GM12878 (cell line): Measurements from ENCODE around the gene TPMT. TPM values are rescaled to one million over a fixed set of nuclear protein-coding genes. Genes with fewer than 3 reads are reported as not detected.

Experiments
- ATAC-seq: fragments of 200-7000 bp; cut with Tn5 transposase; 3 replicates; pipeline ENCODE4 v1.9.1; 2020; ENCODE audit warnings: mild to moderate bottlenecking, moderate library complexity
- BruUV-seq: library from RNA; stranded (reverse); fragments of 400-500 nt; replicated peaks from 2 replicates; lab custom pipeline; 2021; lab: Mats Ljungman, UMichigan
- CTCF ChIA-PET: fragments of 300-600 bp; sonication (Branson Sonifier 250); formaldehyde crosslinking; extraction: SDS; loops from one replicate; lab custom pipeline; 2021; ENCODE audit warnings: inconsistent platforms; lab: Yijun Ruan, JAX
- POLR2A ChIA-PET: fragments of 350-600 bp; formaldehyde crosslinking; extraction: SDS; loops from one replicate; lab custom pipeline; 2021; ENCODE audit warnings: inconsistent platforms; lab: Charles Lee
- RAD21 ChIA-PET: fragments of 300-600 bp; sonication (Branson Sonifier 250); formaldehyde crosslinking; loops from one replicate; lab custom pipeline; 2023; ENCODE audit warnings: antibody characterized with exemption; ENCODE audit not compliant: unreplicated experiment; lab: Charles Lee
- SMC1A ChIA-PET: fragments of 300-600 bp; sonication (Branson Sonifier 250); formaldehyde crosslinking; loops from one replicate; lab custom pipeline; 2023; ENCODE audit not compliant: unreplicated experiment, uncharacterized antibody; lab: Charles Lee
- DNase-seq: peaks from one replicate; pipeline ENCODE4 v3.0.0-alpha.2; 2011; ENCODE audit warnings: low read depth, low spot score
- FAIRE-seq: peaks from 3 replicates; lab custom pipeline; 2011; peaks lifted over from hg19 to GRCh38; lab: Jason Lieb, UNC
- H2AFZ ChIP-seq: 2 replicates; pipeline ENCODE4 v1.6.0; 2011; ENCODE audit warnings: low read depth, low read length, control low read depth; ENCODE audit not compliant: control insufficient read depth
- H3K27ac ChIP-seq: 2 replicates; pipeline ENCODE4 v1.5.1; 2011; ENCODE audit warnings: control low read depth; ENCODE audit not compliant: control insufficient read depth, insufficient read depth
- H3K27me3 ChIP-seq, 2 experiments: replicated peaks in 1 of 2; 2 replicates each; pipeline versions ENCODE4 v1.6.0 to v1.6.1; 2011; ENCODE audit warnings: low read length in 1 of 2; ENCODE audit not compliant: control insufficient read depth in 2 of 2, insufficient read depth in 2 of 2
- H3K36me3 ChIP-seq, 2 experiments: 2 replicates each; pipeline ENCODE4 v1.5.1; 2011; ENCODE audit warnings: low read length in 1 of 2; ENCODE audit not compliant: control insufficient read depth in 2 of 2, insufficient read depth in 2 of 2
- H3K4me1 ChIP-seq: 2 replicates; pipeline ENCODE4 v1.6.1; 2011; ENCODE audit warnings: mild to moderate bottlenecking, low read length, moderate library complexity, mixed read lengths; ENCODE audit not compliant: control insufficient read depth, insufficient read depth
- H3K4me2 ChIP-seq: 2 replicates; pipeline ENCODE4 v1.6.0; 2011; ENCODE audit warnings: control low read depth; ENCODE audit not compliant: control insufficient read depth, insufficient read depth
- H3K4me3 ChIP-seq: fragments of 200-600 bp; sonication (generic); 2 replicates; pipeline ENCODE4 v1.5.1; 2016
- H3K79me2 ChIP-seq: 2 replicates; pipeline ENCODE4 v1.6.0; 2011; ENCODE audit warnings: low read length; ENCODE audit not compliant: control insufficient read depth, insufficient read depth
- H3K9ac ChIP-seq: 2 replicates; pipeline ENCODE4 v1.8.0; 2011; ENCODE audit warnings: low read length, control low read depth, mixed read lengths; ENCODE audit not compliant: control insufficient read depth, insufficient read depth
- H3K9me3 ChIP-seq: replicated peaks from 3 replicates; pipeline ENCODE4 v1.5.1; 2011; ENCODE audit warnings: mild to moderate bottlenecking, low read length; ENCODE audit not compliant: control insufficient read depth, insufficient read depth
- H4K20me1 ChIP-seq: 2 replicates; pipeline ENCODE4 v1.6.0; 2011; ENCODE audit not compliant: control insufficient read depth, insufficient read depth
- ATF2 ChIP-seq: IDR thresholded peaks from 2 replicates; pipeline ENCODE4 v1.6.1; 2012; ENCODE audit warnings: low read length, inconsistent platforms
- CEBPB ChIP-seq, 2 experiments: fragments of 150-350 bp in 1 of 2; IDR thresholded peaks; 2 replicates each; pipeline ENCODE4 v1.6.1; 2012 to 2014; ENCODE audit warnings: low read depth in 2 of 2, low read length in 2 of 2, borderline replicate concordance in 1 of 2, inconsistent platforms in 1 of 2
- CHD1 ChIP-seq: IDR thresholded peaks from 2 replicates; pipeline ENCODE4 v1.6.1; 2012; ENCODE audit warnings: low read depth, low read length, improper control_type of control experiment
- CREB1 ChIP-seq: IDR thresholded peaks from 2 replicates; pipeline ENCODE4 v1.6.1; 2012; ENCODE audit warnings: low read depth, mild to moderate bottlenecking, inconsistent platforms
- CTCF ChIP-seq, 3 experiments: IDR thresholded peaks in 2 of 3; conservative IDR thresholded peaks in 1 of 3; 2 replicates each; pipeline ENCODE4 v1.5.1; 2011; ENCODE audit warnings: low read depth in 3 of 3, low read length in 3 of 3, mild to moderate bottlenecking in 3 of 3, control low read depth in 2 of 3, moderate library complexity in 2 of 3, inconsistent platforms in 1 of 3, mixed read lengths in 1 of 3; ENCODE audit not compliant: control insufficient read depth in 2 of 3, insufficient read depth in 1 of 3; ENCODE audit errors: extremely low read depth in 1 of 3
- EZH2 ChIP-seq: IDR thresholded peaks from 2 replicates; pipeline ENCODE4 v1.6.1; 2012; ENCODE audit warnings: low read depth, mild to moderate bottlenecking, control low read depth, inconsistent platforms, low read length, borderline replicate concordance; ENCODE audit not compliant: control insufficient read depth
- HCFC1 ChIP-seq: fragments of 150-350 bp; IDR thresholded peaks from 2 replicates; pipeline ENCODE4 v1.6.1; 2014; ENCODE audit warnings: low read length
- MEF2A ChIP-seq: IDR thresholded peaks from 2 replicates; pipeline ENCODE4 v1.6.1; 2011; ENCODE audit warnings: low read depth, mild to moderate bottlenecking, low read length, moderate library complexity; ENCODE audit not compliant: insufficient read depth
- MTA2 ChIP-seq: fragments of 450-650 bp; IDR thresholded peaks from 2 replicates; pipeline ENCODE4 v1.6.1; 2016; ENCODE audit warnings: low read depth, mild to moderate bottlenecking, moderate library complexity
- NBN ChIP-seq: fragments of 450-650 bp; IDR thresholded peaks from 2 replicates; pipeline ENCODE4 v1.6.1; 2016
- NFYB ChIP-seq: IDR thresholded peaks from 2 replicates; pipeline ENCODE4 v1.6.1; 2011; ENCODE audit warnings: low read depth, mild to moderate bottlenecking, low read length, improper control_type of control experiment, moderate library complexity; ENCODE audit not compliant: insufficient read depth
- NR2F1 ChIP-seq: fragments of 450-650 bp; conservative IDR thresholded peaks from 2 replicates; pipeline ENCODE4 v1.6.1; 2017; ENCODE audit warnings: mild to moderate bottlenecking
- RAD21 ChIP-seq: IDR thresholded peaks from 2 replicates; pipeline ENCODE4 v1.6.1; 2011; ENCODE audit warnings: mild to moderate bottlenecking, low read depth, low read length, moderate library complexity; ENCODE audit not compliant: insufficient read depth
- TCF7 ChIP-seq: IDR thresholded peaks from 2 replicates; pipeline ENCODE4 v1.6.1; 2014; ENCODE audit warnings: antibody characterized with exemption, borderline replicate concordance
- ZSCAN29 ChIP-seq: fragments of 450-650 bp; IDR thresholded peaks from 2 replicates; pipeline ENCODE4 v1.6.1; 2017; ENCODE audit warnings: mild to moderate bottlenecking, moderate library complexity
- WGBS: methylation state at CpG from one replicate; pipeline ENCODE4 v1.1.6; 2016; ENCODE audit warnings: low lambda C conversion rate; ENCODE audit not compliant: insufficient replicate concordance, insufficient coverage; ENCODE audit errors: missing lambda C conversion rate; 5-methylcytosine and 5-hydroxymethylcytosine counted together
- in situ Hi-C: fragments of 300-500 bp; cut with MboI; formaldehyde crosslinking; loops from 9 replicates; pipeline ENCODE4 v1.14.3; 2018; ENCODE audit warnings: mixed read lengths
- intact Hi-C: fragments of 100-400 bp; cut with micrococcal nuclease; formaldehyde crosslinking; loops from one replicate; pipeline ENCODE4 v1.14.2; 2022; ENCODE audit not compliant: unreplicated experiment
- polyA plus RNA-seq, 11 experiments: library from polyadenylated mRNA; depleted of rRNA in 4 of 11; unstranded in 6 of 11; stranded (reverse) in 5 of 11; fragments of >200 nt; fragmentation: Nextera tagmentation in 4 of 11; fragmentation: Illumina TruSeq in 1 of 11; extraction: Ambion mirVana in 4 of 11; extraction: Trizol in 1 of 11; gene quantifications; 1 replicate in 1 of 11; 2 replicates in 10 of 11; pipeline versions ENCODE4 v1.2.1 to v1.2.3, GENCODE V29; 2011 to 2016; ENCODE audit warnings: inconsistent platforms in 2 of 11, missing spikeins in 2 of 11, low read depth in 1 of 11
- total RNA-seq, 4 experiments: library from RNA; depleted of rRNA in 3 of 4; stranded (reverse); fragments of >200 nt in 3 of 4; fragmentation: Illumina TruSeq in 1 of 4; extraction: Trizol in 1 of 4; gene quantifications; 2 replicates each; pipeline versions ENCODE4 v1.2.1 to v1.2.3, GENCODE V29; 2013 to 2021
- TF ChIP-seq, protein P1 (sequence below): IDR thresholded peaks from 2 replicates; pipeline ENCODE4 v1.6.1; 2011; ENCODE audit warnings: borderline replicate concordance, low read depth, mild to moderate bottlenecking, moderate library complexity, mixed read lengths, low read length; ENCODE audit not compliant: insufficient read depth; ENCODE audit errors: extremely low read length

Gene TPMT
- total and polyA plus RNA-seq, 10 of the 15 experiments (the other 5 are each of a cell fraction or from before 2014, with no cell fraction given), result 7.9 to 18.2 (median 16.3) TPM

DNA sequence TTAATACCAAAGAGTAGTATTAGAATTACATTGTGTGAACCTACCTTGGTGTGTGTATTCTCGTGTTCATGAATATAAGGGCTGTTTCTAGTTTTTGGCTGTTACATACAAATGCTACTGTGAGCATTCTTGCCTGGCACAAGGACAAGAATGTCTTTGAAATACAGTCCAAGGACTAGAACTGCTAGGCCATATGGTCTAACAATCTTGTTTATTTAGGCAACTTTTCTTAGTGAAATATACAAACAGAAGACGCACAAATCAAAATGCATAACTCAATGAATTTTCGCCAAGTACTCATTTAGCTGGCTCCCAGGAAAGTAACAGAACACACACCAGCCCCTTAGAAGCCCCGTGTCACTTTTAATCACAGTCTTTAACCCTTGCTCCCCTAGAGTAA lies 28.9 kb upstream of the TPMT start:
- no peak overlapping the region for H3K9ac ChIP-seq
- ATAC-seq (no peak), FAIRE-seq (no peak), DNase-seq (no peak)
- CTCF ChIA-PET, result no interaction called here
- no peaks in the 10 kb centered on the region for H3K36me3 ChIP-seq
- H3K4me3 ChIP-seq, result no peak overlapping the region
- RAD21 ChIA-PET, result no interaction called here
- H4K20me1 ChIP-seq, result no peaks in the 10 kb centered on the region
- POLR2A ChIA-PET, result interaction anchor here (0.6 kb wide), 1 partner anchor 31 kb away, joined by 5 read pairs; no protein-coding TSS in a partner anchor
- in situ Hi-C loops, result no loop called here
- SMC1A ChIA-PET, result no interaction called here
- no TSS peak for BruUV-seq
- intact Hi-C loops, result no loop called here
- H3K4me1 ChIP-seq, result peaks cover 7% of the 10 kb centered on the region; the same call in 1 of the 2 replicates
- WGBS, result 96% methylated on average over 4 of the region's 4 CpGs
- no peaks in the 10 kb centered on the region for H3K27me3 ChIP-seq
- H3K4me2 ChIP-seq, result no peak overlapping the region
- no peak overlapping the region for H2AFZ ChIP-seq
- no peak overlapping the region for H3K27ac ChIP-seq
- TF ChIP-seq NBN, result no peak
- no peak for TF ChIP-seq NR2F1
- no peak for TF ChIP-seq MEF2A
- no peak for TF ChIP-seq TCF7
- no peak for TF ChIP-seq ZSCAN29
- TF ChIP-seq NFYB, result no peak
- no peak for TF ChIP-seq CHD1
- no peak for TF ChIP-seq RAD21
- TF ChIP-seq HCFC1, result no peak
- TF ChIP-seq, protein P1, sequence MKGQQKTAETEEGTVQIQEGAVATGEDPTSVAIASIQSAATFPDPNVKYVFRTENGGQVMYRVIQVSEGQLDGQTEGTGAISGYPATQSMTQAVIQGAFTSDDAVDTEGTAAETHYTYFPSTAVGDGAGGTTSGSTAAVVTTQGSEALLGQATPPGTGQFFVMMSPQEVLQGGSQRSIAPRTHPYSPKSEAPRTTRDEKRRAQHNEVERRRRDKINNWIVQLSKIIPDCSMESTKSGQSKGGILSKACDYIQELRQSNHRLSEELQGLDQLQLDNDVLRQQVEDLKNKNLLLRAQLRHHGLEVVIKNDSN, result no peak
- TF ChIP-seq CTCF (IDR thresholded peaks at IDR 0.05 in 2 of 3, conservative IDR thresholded peaks at IDR 0.05 in 1 of 3; ENCODE audit: control insufficient read depth in 2 of 3, extremely low read depth in 1 of 3, insufficient read depth in 1 of 3, low read depth in 3 of 3, low read length in 3 of 3), result no peak
- TF ChIP-seq CREB1, result no peak
- no peak for TF ChIP-seq EZH2
- no peak for TF ChIP-seq MTA2
- no peak for TF ChIP-seq ATF2
- TF ChIP-seq CEBPB (IDR thresholded peaks at IDR 0.05; ENCODE audit: borderline replicate concordance in 1 of 2, low read depth in 2 of 2, low read length in 2 of 2), result no peak
- no peaks in the 10 kb centered on the region for H3K9me3 ChIP-seq
- H3K79me2 ChIP-seq, result no peaks in the 10 kb centered on the region
